Measurements from ENCODE around the gene L3MBTL4.

- TF ChIP-seq SMAD3 (CRISPR knock-in tag; IDR thresholded peaks at IDR 0.05; ENCODE audit: borderline replicate concordance) (no peak), IRF2 (CRISPR knock-in tag; IDR thresholded peaks at IDR 0.05; ENCODE audit: borderline replicate concordance, low read depth) (no peak), USF1 (CRISPR knock-in tag; IDR thresholded peaks at IDR 0.05) (no peak), RELA (CRISPR knock-in tag; IDR thresholded peaks at IDR 0.05; ENCODE audit: borderline replicate concordance) (no peak), AFF4 (CRISPR knock-in tag; IDR thresholded peaks at IDR 0.05; ENCODE audit: borderline replicate concordance) (no peak), CTCF (IDR thresholded peaks at IDR 0.05) (no peak)
Observed at GRCh38 chr18:6362559-6363129, 52.1 kb downstream of the L3MBTL4 start.

Data from WTC11 (cell line).